Measurements from ENCODE around the gene COL4A2.

DNA sequence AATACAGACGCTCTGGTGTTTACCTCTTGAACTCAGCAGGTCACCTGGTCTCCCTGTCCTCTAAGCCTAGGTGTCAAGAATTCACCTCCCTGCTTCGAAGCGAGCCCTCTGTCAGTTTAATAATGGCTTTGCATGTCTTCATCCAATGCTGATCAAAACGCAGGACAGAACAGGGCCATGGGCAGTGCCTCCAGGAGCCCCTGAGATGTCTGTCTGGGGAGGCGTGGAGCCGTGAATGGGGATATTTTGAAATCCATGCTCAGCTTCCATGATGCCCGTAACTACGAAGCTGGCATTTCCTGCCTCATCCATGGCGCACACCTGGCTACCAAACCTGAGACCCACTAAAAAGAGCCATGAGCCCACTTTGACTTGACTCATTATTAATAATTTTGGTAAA, 140.7 kb downstream of the COL4A2 start:
- no peak for TF ChIP-seq HDGF (IDR thresholded peaks at IDR 0.05; ENCODE audit: borderline replicate concordance)
- TF ChIP-seq SP1 (IDR thresholded peaks at IDR 0.05) = no peak
- TF ChIP-seq FOXA1 (IDR thresholded peaks at IDR 0.05) = no peak
- no peak for TF ChIP-seq FOXM1 (IDR thresholded peaks at IDR 0.05; ENCODE audit: borderline replicate concordance)
- no peak for TF ChIP-seq TARDBP (IDR thresholded peaks at IDR 0.05)
- TF ChIP-seq ELF4 (IDR thresholded peaks at IDR 0.05) = no peak
- TF ChIP-seq BHLHE40 (IDR thresholded peaks at IDR 0.05; ENCODE audit: borderline replicate concordance) = no peak
- TF ChIP-seq ARNT (IDR thresholded peaks at IDR 0.05) = no peak
- TF ChIP-seq, protein P1, sequence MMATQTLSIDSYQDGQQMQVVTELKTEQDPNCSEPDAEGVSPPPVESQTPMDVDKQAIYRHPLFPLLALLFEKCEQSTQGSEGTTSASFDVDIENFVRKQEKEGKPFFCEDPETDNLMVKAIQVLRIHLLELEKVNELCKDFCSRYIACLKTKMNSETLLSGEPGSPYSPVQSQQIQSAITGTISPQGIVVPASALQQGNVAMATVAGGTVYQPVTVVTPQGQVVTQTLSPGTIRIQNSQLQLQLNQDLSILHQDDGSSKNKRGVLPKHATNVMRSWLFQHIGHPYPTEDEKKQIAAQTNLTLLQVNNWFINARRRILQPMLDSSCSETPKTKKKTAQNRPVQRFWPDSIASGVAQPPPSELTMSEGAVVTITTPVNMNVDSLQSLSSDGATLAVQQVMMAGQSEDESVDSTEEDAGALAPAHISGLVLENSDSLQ (IDR thresholded peaks at IDR 0.05) = no peak
